Caco-2 (cell line): ENCODE data around the gene ACOT11. TPM values are rescaled to one million over a fixed set of nuclear protein-coding genes. Genes with fewer than 3 reads are reported as not detected.

Experiments
- BruUV-seq: library from RNA; stranded (reverse); fragments of 400-500 nt; replicated peaks from 2 replicates; lab custom pipeline; 2021; lab: Mats Ljungman, UMichigan
- CTCF ChIA-PET: fragments of 300-600 bp; sonication (Branson Sonifier 250); formaldehyde crosslinking; loops from one replicate; lab custom pipeline; 2022; ENCODE audit warnings: antibody characterized with exemption; lab: Charles Lee
- POLR2A ChIA-PET: fragments of 300-600 bp; sonication (Branson Sonifier 250); formaldehyde crosslinking; loops from one replicate; lab custom pipeline; 2022; ENCODE audit warnings: antibody characterized with exemption; lab: Charles Lee
- DNase-seq, 2 experiments: peaks; one replicate each; pipeline versions ENCODE4 v3.0.0 to v3.0.0-alpha.2; 2020 to 2022
- H3K27me3 ChIP-seq: replicated peaks from 2 replicates; pipeline ENCODE4 v1.6.0; 2011; ENCODE audit warnings: low read length; ENCODE audit not compliant: control insufficient read depth, insufficient read depth
- H3K36me3 ChIP-seq: 2 replicates; pipeline ENCODE4 v1.5.1; 2011; ENCODE audit warnings: low read length; ENCODE audit not compliant: control insufficient read depth, insufficient read depth
- H3K4me1 ChIP-seq: fragments of 250-450 bp; sonication (Bioruptor Pico); 2 replicates; pipeline ENCODE4 v1.5.1; 2020; ENCODE audit warnings: mild to moderate bottlenecking
- H3K4me3 ChIP-seq: 2 replicates; pipeline ENCODE4 v1.5.1; 2011; ENCODE audit warnings: low read depth, mild to moderate bottlenecking, control low read depth, low read length
- H3K9me3 ChIP-seq: fragments of 250-450 bp; sonication (Bioruptor Pico); 2 replicates; pipeline ENCODE4 v1.5.1; 2020; ENCODE audit warnings: mild to moderate bottlenecking, moderate library complexity
- H3K27ac Mint-ChIP-seq: one replicate; pipeline ENCODE4 v1.8.0; 2022; ENCODE audit warnings: mixed read lengths; ENCODE audit not compliant: unreplicated experiment
- H3K27me3 Mint-ChIP-seq: one replicate; pipeline ENCODE4 v1.8.0; 2022; ENCODE audit warnings: mixed read lengths; ENCODE audit not compliant: insufficient read depth, unreplicated experiment
- H3K36me3 Mint-ChIP-seq: one replicate; pipeline ENCODE4 v1.8.0; 2022; ENCODE audit warnings: mild to moderate bottlenecking, mixed read lengths; ENCODE audit not compliant: insufficient read depth, unreplicated experiment
- H3K4me1 Mint-ChIP-seq: one replicate; pipeline ENCODE4 v1.8.0; 2022; ENCODE audit warnings: low read depth, mixed read lengths; ENCODE audit not compliant: unreplicated experiment
- H3K4me3 Mint-ChIP-seq: one replicate; pipeline ENCODE4 v1.8.0; 2022; ENCODE audit warnings: mild to moderate bottlenecking, moderate library complexity, mixed read lengths; ENCODE audit not compliant: unreplicated experiment
- H3K9me3 Mint-ChIP-seq: one replicate; pipeline ENCODE4 v1.8.0; 2022; ENCODE audit warnings: mixed read lengths; ENCODE audit not compliant: unreplicated experiment
- CTCF ChIP-seq, 2 experiments: fragments of 200-600 bp in 1 of 2; IDR thresholded peaks; 1 replicate in 1 of 2; 2 replicates in 1 of 2; pipeline versions ENCODE4 v1.5.1 to v1.8.0; 2011 to 2022; ENCODE audit warnings: antibody characterized with exemption in 1 of 2, control low read depth in 1 of 2, inconsistent platforms in 1 of 2, low read depth in 1 of 2, low read length in 1 of 2, mild to moderate bottlenecking in 1 of 2, moderate library complexity in 1 of 2; ENCODE audit not compliant: insufficient read depth in 1 of 2, severe bottlenecking in 1 of 2, unreplicated experiment in 1 of 2
- intact Hi-C: fragments of 100-400 bp; cut with micrococcal nuclease; formaldehyde crosslinking; loops from one replicate; pipeline ENCODE4 v1.10.0; 2022; ENCODE audit not compliant: unreplicated experiment
- total RNA-seq: library from RNA; stranded (reverse); gene quantifications from 2 replicates; pipeline ENCODE4 v1.2.3, GENCODE V29; 2022

ACOT11 gene
- total RNA-seq, 1 experiment from 2014 or later: 4.1 TPM

DNA sequence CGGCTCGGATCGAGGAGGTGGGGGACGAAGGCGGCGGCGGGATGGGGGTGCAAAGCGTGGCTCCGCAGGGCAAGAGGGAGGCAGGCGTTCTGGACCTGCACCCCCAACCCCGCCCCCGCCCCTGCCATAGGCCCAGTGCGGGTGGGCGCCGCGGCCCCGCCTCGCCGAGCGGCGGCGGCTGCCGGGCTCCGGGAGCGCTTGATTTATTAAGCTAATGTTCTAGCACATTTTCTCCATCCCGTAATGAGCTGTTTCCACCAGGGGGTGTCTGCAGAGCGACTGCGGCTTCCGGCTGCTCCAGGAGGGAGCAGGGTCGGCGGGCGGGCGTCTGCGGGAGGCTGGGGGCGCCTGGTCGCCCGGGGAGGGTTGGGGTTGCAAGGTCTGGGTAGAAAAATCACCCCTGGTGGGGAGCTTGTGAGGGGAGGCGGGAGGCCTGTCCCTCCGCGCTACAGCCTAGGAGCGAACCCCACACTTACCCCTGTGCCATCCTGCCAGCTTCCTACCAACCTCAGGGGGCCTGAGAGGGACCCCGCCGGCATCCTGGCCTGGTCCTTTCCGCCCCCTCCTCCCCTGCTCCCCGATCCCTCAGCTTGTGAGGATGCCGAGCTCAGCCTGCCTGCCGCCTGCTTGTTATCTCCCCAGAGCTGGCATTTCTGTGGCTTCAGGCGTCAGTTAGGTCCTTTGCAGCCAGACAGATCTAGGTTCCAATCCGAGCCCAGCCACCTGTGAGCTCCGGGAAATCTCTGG lies 48.5 kb upstream of the ACOT11 start:
- Mint-ChIP-seq H3K4me3 (peak overlapping the region; percentile 66), H3K9me3 (no peaks in the 10 kb centered on the region), H3K27me3 (no peaks in the 10 kb centered on the region), H3K27ac (no peak overlapping the region), H3K4me1 (peaks cover 10% of the 10 kb centered on the region), H3K36me3 (no peaks in the 10 kb centered on the region)
- Histone ChIP-seq H3K9me3 (no peaks in the 10 kb centered on the region), H3K4me3 (peak overlapping the region; percentile 32), H3K27me3 (no peaks in the 10 kb centered on the region), H3K4me1 (peaks cover 3% of the 10 kb centered on the region; the same call in 1 of the 2 replicates), H3K36me3 (no peaks in the 10 kb centered on the region)
- peak; percentile 50 to 56 for DNase-seq
- peak; percentile 31 to 51 for TF ChIP-seq CTCF (IDR thresholded peaks at IDR 0.05; ENCODE audit: insufficient read depth in 1 of 2, low read depth in 1 of 2, low read length in 1 of 2, severe bottlenecking in 1 of 2, unreplicated experiment in 1 of 2)
- POLR2A ChIA-PET: interaction anchor here (0.6 to 0.7 kb wide), 2 partner anchors 72 to 300 kb away, joined by 3 to 5 read pairs; partner anchors contain the start of genes CYB5RL and MRPL37
- BruUV-seq: no TSS peak
- CTCF ChIA-PET: interaction anchor here (0.6 to 1.4 kb wide), 17 partner anchors 11 to 839 kb away, joined by 3 to 10 read pairs (median 4); partner anchors contain the start of gene TTC22
- intact Hi-C loops: loop anchor here (2.0 kb wide), 1 partner anchor 311 kb away; no protein-coding TSS in a partner anchor

DNA sequence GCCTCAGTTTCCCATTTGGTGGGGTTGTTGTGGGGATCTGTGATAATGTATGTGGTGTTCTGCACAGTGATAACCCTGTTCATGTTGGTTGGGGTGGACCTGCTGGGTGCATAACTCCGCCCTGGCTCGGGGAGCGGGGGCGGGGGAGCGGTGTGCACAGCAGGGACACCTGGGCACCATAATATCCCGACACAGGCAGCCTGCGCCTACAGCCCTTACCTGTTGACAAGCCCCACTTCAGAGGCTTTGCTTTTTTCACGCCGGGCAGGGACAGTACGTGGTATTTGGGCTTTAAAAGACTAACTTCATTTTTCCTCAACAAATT lies 48.0 kb upstream of the ACOT11 start:
- Mint-ChIP-seq H3K27ac (no peak overlapping the region), H3K36me3 (no peaks in the 10 kb centered on the region), H3K4me3 (peak overlapping the region; percentile 66), H3K27me3 (no peaks in the 10 kb centered on the region), H3K9me3 (no peaks in the 10 kb centered on the region), H3K4me1 (peaks cover 10% of the 10 kb centered on the region)
- no peaks in the 10 kb centered on the region for H3K9me3 ChIP-seq
- BruUV-seq: no TSS peak
- no peak overlapping the region for H3K4me3 ChIP-seq
- POLR2A ChIA-PET: no interaction called here
- CTCF ChIA-PET: interaction anchor here (0.6 to 1.4 kb wide), 5 partner anchors 11 to 310 kb away, joined by 3 to 9 read pairs (median 4); partner anchors contain the start of gene TTC22
- H3K27me3 ChIP-seq: no peaks in the 10 kb centered on the region
- no peak for TF ChIP-seq CTCF (IDR thresholded peaks at IDR 0.05; ENCODE audit: insufficient read depth in 1 of 2, low read depth in 1 of 2, low read length in 1 of 2, severe bottlenecking in 1 of 2, unreplicated experiment in 1 of 2)
- H3K4me1 ChIP-seq: peaks cover 3% of the 10 kb centered on the region; the same call in 1 of the 2 replicates
- intact Hi-C loops: no loop called here
- no peak for DNase-seq
- no peaks in the 10 kb centered on the region for H3K36me3 ChIP-seq

- no peak for DNase-seq
- H3K9me3 ChIP-seq: no peaks in the 10 kb centered on the region
- H3K9me3 Mint-ChIP-seq: no peaks in the 10 kb centered on the region
- CTCF ChIA-PET: no interaction called here
- H3K4me3 Mint-ChIP-seq: no peak overlapping the region
- H3K27me3 ChIP-seq: no peaks in the 10 kb centered on the region
- POLR2A ChIA-PET: no interaction called here
- H3K4me1 Mint-ChIP-seq: peaks cover 10% of the 10 kb centered on the region
- no peak overlapping the region for H3K4me3 ChIP-seq
- H3K36me3 Mint-ChIP-seq: no peaks in the 10 kb centered on the region
- intact Hi-C loops: no loop called here
- H3K27ac Mint-ChIP-seq: no peak overlapping the region
- no peak for TF ChIP-seq CTCF (IDR thresholded peaks at IDR 0.05; ENCODE audit: insufficient read depth in 1 of 2, low read depth in 1 of 2, low read length in 1 of 2, severe bottlenecking in 1 of 2, unreplicated experiment in 1 of 2)
- H3K27me3 Mint-ChIP-seq: no peaks in the 10 kb centered on the region
- no TSS peak for BruUV-seq
- H3K36me3 ChIP-seq: no peaks in the 10 kb centered on the region
- H3K4me1 ChIP-seq: peaks cover 3% of the 10 kb centered on the region; the same call in 1 of the 2 replicates
These were observed 46.2 kb upstream of the ACOT11 start for GRCh38 chr1:54501849-54502248.
